Ectodermal cell (in vitro differentiated cells): Measurements from ENCODE around the gene BABAM2.

ENCODE experiments used
- H3K27ac ChIP-seq: 2 replicates; pipeline ENCODE4 v1.7.0; 2013; ENCODE audit warnings: mild to moderate bottlenecking, low read depth, low read length; ENCODE audit not compliant: insufficient read depth, poor library complexity, severe bottlenecking
- H3K27me3 ChIP-seq: 2 replicates; pipeline ENCODE4 v1.7.0; 2013; ENCODE audit warnings: mild to moderate bottlenecking, low read length; ENCODE audit not compliant: insufficient read depth, control insufficient read depth, poor library complexity, severe bottlenecking
- H3K36me3 ChIP-seq: one replicate; pipeline ENCODE4 v1.7.0; 2013; ENCODE audit warnings: low read length; ENCODE audit not compliant: control insufficient read depth, insufficient read depth
- H3K4me1 ChIP-seq: one replicate; pipeline ENCODE4 v1.7.0; 2013; ENCODE audit warnings: low read length; ENCODE audit not compliant: control insufficient read depth, insufficient read depth
- H3K4me3 ChIP-seq: 2 replicates; pipeline ENCODE4 v1.7.0; 2013; ENCODE audit warnings: low read depth, low read length, control low read depth; ENCODE audit not compliant: insufficient read depth
- H3K9me3 ChIP-seq: 2 replicates; pipeline ENCODE4 v1.7.0; 2013; ENCODE audit warnings: mild to moderate bottlenecking, low read length, moderate library complexity; ENCODE audit not compliant: control insufficient read depth
- WGBS, 2 experiments: methylation state at CpG; one replicate each; pipeline ENCODE4 v1.1.7; 2013; ENCODE audit warnings: missing lambda C conversion rate in 2 of 2; 5-methylcytosine and 5-hydroxymethylcytosine counted together

BABAM2 gene

GRCh38 chr2:28271231-28271918 is 380.8 kb downstream of the BABAM2 start:
- no peaks in the 10 kb centered on the region for H3K36me3 ChIP-seq
- H3K9me3 ChIP-seq, result no peaks in the 10 kb centered on the region
- 91 to 92% methylated on average over 3 of the region's 3 CpGs for WGBS, 2 experiments
- peaks cover 3% of the 10 kb centered on the region for H3K4me1 ChIP-seq
- H3K27me3 ChIP-seq, result no peaks in the 10 kb centered on the region
- H3K4me3 ChIP-seq, result no peak overlapping the region
- H3K27ac ChIP-seq, result no peak overlapping the region

GRCh38 chr2:28271919-28272250 is 381.4 kb downstream of the BABAM2 start:
- H3K9me3 ChIP-seq, result no peaks in the 10 kb centered on the region
- H3K36me3 ChIP-seq, result no peaks in the 10 kb centered on the region
- H3K4me1 ChIP-seq, result peaks cover 3% of the 10 kb centered on the region
- no peaks in the 10 kb centered on the region for H3K27me3 ChIP-seq
- H3K4me3 ChIP-seq, result no peak overlapping the region
- H3K27ac ChIP-seq, result no peak overlapping the region

- Histone ChIP-seq H3K4me3 (no peak overlapping the region), H3K9me3 (no peaks in the 10 kb centered on the region), H3K27me3 (no peaks in the 10 kb centered on the region), H3K36me3 (no peaks in the 10 kb centered on the region), H3K4me1 (peaks cover 3% of the 10 kb centered on the region), H3K27ac (no peak overlapping the region)
- WGBS, 2 experiments, result 91 to 92% methylated on average over 6 of the region's 6 CpGs
Measured at GRCh38 chr2:28273751-28274150, 383.2 kb downstream of the BABAM2 start.

GRCh38 chr2:28274911-28275685 is 384.6 kb downstream of the BABAM2 start:
- 47 to 59% methylated on average over 9 to 10 of the region's 11 CpGs for WGBS, 2 experiments
- Histone ChIP-seq H3K36me3 (no peaks in the 10 kb centered on the region), H3K9me3 (no peaks in the 10 kb centered on the region), H3K27me3 (no peaks in the 10 kb centered on the region), H3K4me3 (no peak overlapping the region), H3K4me1 (peaks cover 3% of the 10 kb centered on the region), H3K27ac (no peak overlapping the region)

- H3K27ac ChIP-seq, result no peak overlapping the region
- no peaks in the 10 kb centered on the region for H3K27me3 ChIP-seq
- no peaks in the 10 kb centered on the region for H3K36me3 ChIP-seq
- peaks cover 3% of the 10 kb centered on the region for H3K4me1 ChIP-seq
- WGBS, 2 experiments, result 94% methylated on average over 11 of the region's 11 CpGs
- H3K4me3 ChIP-seq, result no peak overlapping the region
- no peaks in the 10 kb centered on the region for H3K9me3 ChIP-seq
Measured at GRCh38 chr2:28276076-28276618, 385.6 kb downstream of the BABAM2 start.

- H3K27ac ChIP-seq, result no peak overlapping the region
- H3K27me3 ChIP-seq, result no peaks in the 10 kb centered on the region
- H3K36me3 ChIP-seq, result no peaks in the 10 kb centered on the region
- H3K9me3 ChIP-seq, result no peaks in the 10 kb centered on the region
- peaks cover 3% of the 10 kb centered on the region for H3K4me1 ChIP-seq
- WGBS, 2 experiments, result 85 to 94% methylated on average over 8 to 9 of the region's 9 CpGs
- H3K4me3 ChIP-seq, result no peak overlapping the region
Measured at GRCh38 chr2:28276807-28277206, 386.3 kb downstream of the BABAM2 start.

- Histone ChIP-seq H3K27ac (no peak overlapping the region), H3K4me3 (no peak overlapping the region), H3K27me3 (no peaks in the 10 kb centered on the region), H3K9me3 (no peaks in the 10 kb centered on the region), H3K4me1 (peaks cover 3% of the 10 kb centered on the region), H3K36me3 (no peaks in the 10 kb centered on the region)
- 91 to 93% methylated on average over 7 of the region's 7 CpGs for WGBS, 2 experiments
Measured at GRCh38 chr2:28277466-28277865, 386.9 kb downstream of the BABAM2 start.

- no peaks in the 10 kb centered on the region for H3K36me3 ChIP-seq
- no peak overlapping the region for H3K27ac ChIP-seq
- no peaks in the 10 kb centered on the region for H3K9me3 ChIP-seq
- no peaks in the 10 kb centered on the region for H3K27me3 ChIP-seq
- H3K4me1 ChIP-seq, result peaks cover 3% of the 10 kb centered on the region
- H3K4me3 ChIP-seq, result no peak overlapping the region
- WGBS, 2 experiments, result 93 to 95% methylated on average over 3 to 4 of the region's 4 CpGs
Measured at GRCh38 chr2:28279371-28279770, 388.8 kb downstream of the BABAM2 start.

- no peaks in the 10 kb centered on the region for H3K4me1 ChIP-seq
- no peak overlapping the region for H3K27ac ChIP-seq
- H3K27me3 ChIP-seq, result no peaks in the 10 kb centered on the region
- no peak overlapping the region for H3K4me3 ChIP-seq
- H3K9me3 ChIP-seq, result no peaks in the 10 kb centered on the region
- 96 to 98% methylated on average over 4 of the region's 4 CpGs for WGBS, 2 experiments
- no peaks in the 10 kb centered on the region for H3K36me3 ChIP-seq
Measured at GRCh38 chr2:28280619-28281018, 390.1 kb downstream of the BABAM2 start.

GRCh38 chr2:28281739-28282138 is 391.2 kb downstream of the BABAM2 start:
- no peaks in the 10 kb centered on the region for H3K27me3 ChIP-seq
- H3K4me1 ChIP-seq, result peaks cover 5% of the 10 kb centered on the region
- H3K4me3 ChIP-seq, result no peak overlapping the region
- 100% methylated on average over 1 of the region's 1 CpG for WGBS, 2 experiments
- H3K27ac ChIP-seq, result no peak overlapping the region
- no peaks in the 10 kb centered on the region for H3K9me3 ChIP-seq
- no peaks in the 10 kb centered on the region for H3K36me3 ChIP-seq
